ENCODE results near the gene TNFRSF13B.

Gene TNFRSF13B

GRCh38 chr17:16952401-16952800, 19.5 kb downstream of the TNFRSF13B start:
- DNase-seq, result no peak

GRCh38 chr17:16950488-16950887, 21.4 kb downstream of the TNFRSF13B start:
- no peak for DNase-seq

GRCh38 chr17:16948587-16949376, 23.1 kb downstream of the TNFRSF13B start:
- DNase-seq, result no peak

- no peak for DNase-seq
Measured at GRCh38 chr17:16947470-16947869, 24.4 kb downstream of the TNFRSF13B start.

- DNase-seq, result no peak
Measured at GRCh38 chr17:16945663-16946218, 26.2 kb downstream of the TNFRSF13B start.

- no peak for DNase-seq
Measured at GRCh38 chr17:16945136-16945482, 26.8 kb downstream of the TNFRSF13B start.

GRCh38 chr17:16944334-16945135, 27.4 kb downstream of the TNFRSF13B start:
- no peak for DNase-seq

GRCh38 chr17:16943541-16944333, 28.2 kb downstream of the TNFRSF13B start:
- no peak for DNase-seq

- DNase-seq, result no peak
Measured at GRCh38 chr17:16943032-16943352, 28.9 kb downstream of the TNFRSF13B start.

- DNase-seq, result no peak
Measured at GRCh38 chr17:16942141-16943031, 29.5 kb downstream of the TNFRSF13B start.

- no peak for DNase-seq
Measured at GRCh38 chr17:16941072-16942036, 30.6 kb downstream of the TNFRSF13B start.

GRCh38 chr17:16940116-16940881, 31.6 kb downstream of the TNFRSF13B start:
- no peak for DNase-seq

- no peak for DNase-seq
Measured at GRCh38 chr17:16939606-16940115, 32.3 kb downstream of the TNFRSF13B start.

GRCh38 chr17:16939208-16939576, 32.7 kb downstream of the TNFRSF13B start:
- no peak for DNase-seq

GRCh38 chr17:16938496-16939207, 33.3 kb downstream of the TNFRSF13B start:
- no peak for DNase-seq

- DNase-seq, result no peak
Measured at GRCh38 chr17:16938031-16938430, 33.9 kb downstream of the TNFRSF13B start.

- DNase-seq, result no peak
Measured at GRCh38 chr17:16937431-16937830, 34.5 kb downstream of the TNFRSF13B start.

GRCh38 chr17:16936536-16937310, 35.2 kb downstream of the TNFRSF13B start:
- no peak for DNase-seq

All from NCI-H1417 treated with DMSO at 0.1 percent for 48 hours (cell line).